Measurements from ENCODE around the gene KDM5A. TPM values are rescaled to one million over a fixed set of nuclear protein-coding genes. Genes with fewer than 3 reads are reported as not detected.

Gene KDM5A
- polyA plus RNA-seq, 3 donors: 12.2 to 31.4 (median 17.1) TPM

DNA sequence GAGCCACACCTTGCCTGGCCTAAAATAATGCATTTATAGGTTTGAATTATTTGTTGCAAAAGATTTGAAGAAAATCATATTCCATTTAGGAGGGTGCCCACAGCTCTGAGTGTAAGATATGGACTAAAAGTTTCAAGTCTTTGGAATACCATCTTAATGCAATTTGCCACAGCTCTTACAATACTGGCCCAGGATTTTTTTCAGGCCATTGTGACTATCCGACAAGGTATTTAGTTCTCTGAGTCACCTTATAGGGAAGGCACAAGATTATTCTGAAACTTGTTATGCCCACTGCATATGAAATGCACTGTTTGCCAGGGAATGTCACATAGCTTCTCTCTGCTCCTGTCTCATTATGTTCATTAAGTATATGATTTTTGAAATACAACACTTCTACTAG lies 96.9 kb downstream of the KDM5A start:
- H3K27me3 ChIP-seq (ENCODE audit: control insufficient read depth in 2 of 2, insufficient read depth in 2 of 2, low read length in 2 of 2): no peaks in the 10 kb centered on the region
- H3K36me3 Mint-ChIP-seq: peaks cover 71 to 84% of the 10 kb centered on the region in 2 donors

DNA sequence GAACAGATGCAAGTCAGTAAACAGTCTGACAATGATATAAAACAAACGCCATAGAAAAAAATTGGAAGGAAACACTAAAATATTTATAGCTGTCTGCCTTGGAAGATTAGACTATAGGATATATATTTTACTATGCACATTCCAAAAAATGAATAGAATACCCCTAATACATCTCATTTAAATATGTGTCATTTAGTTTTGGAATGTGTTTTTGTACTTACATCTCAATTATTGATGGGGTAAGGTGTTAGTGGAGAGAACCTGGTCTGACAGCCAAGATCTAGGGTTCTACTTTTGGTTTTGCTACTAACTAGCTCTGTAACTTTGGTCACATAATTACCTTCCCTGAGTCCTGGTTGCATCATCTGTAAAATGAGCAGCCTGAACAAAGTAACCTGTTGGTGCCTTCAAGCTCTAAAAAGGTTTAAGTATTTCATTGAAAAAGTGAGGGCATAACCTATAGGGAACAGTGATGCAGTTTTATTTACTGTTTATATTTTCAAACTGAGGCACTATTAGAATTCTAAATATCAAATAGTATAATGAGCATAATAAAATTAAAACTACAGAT lies 97.9 kb downstream of the KDM5A start:
- Histone ChIP-seq H3K4me1 (ENCODE audit: control insufficient read depth in 1 of 2, insufficient read depth in 2 of 2, low read length in 2 of 2) (peaks cover 3 to 9% of the 10 kb centered on the region in 2 donors), H3K4me2 (replicated peaks; ENCODE audit: extremely low read depth, low read length, poor library complexity, severe bottlenecking) (no peak overlapping the region), H3K27me3 (ENCODE audit: control insufficient read depth in 2 of 2, insufficient read depth in 2 of 2, low read length in 2 of 2) (no peaks in the 10 kb centered on the region), H3K9ac (ENCODE audit: insufficient read depth, low read length, poor library complexity, severe bottlenecking) (no peak overlapping the region), H3K36me3 (replicated peaks in 1 of 2; ENCODE audit: control insufficient read depth in 1 of 2, insufficient read depth in 2 of 2, low read length in 2 of 2) (peaks cover 91 to 96% of the 10 kb centered on the region in 2 donors), H3K9me3 (replicated peaks in 1 of 2; ENCODE audit: control insufficient read depth in 1 of 2, insufficient read depth in 1 of 2, low read length in 2 of 2) (no peaks in the 10 kb centered on the region), H3K4me3 (replicated peaks in 1 of 3; ENCODE audit: low read depth in 2 of 3, low read length in 3 of 3) (no peak overlapping the region), H2AFZ (ENCODE audit: insufficient read depth, low read depth, low read length, poor library complexity, severe bottlenecking) (no peak overlapping the region), H3K27ac (ENCODE audit: low read depth in 1 of 2, low read length in 2 of 2) (no peak overlapping the region), H4K20me1 (ENCODE audit: insufficient read depth, low read length) (peaks cover 91% of the 10 kb centered on the region), H3K79me2 (ENCODE audit: insufficient read depth, low read length) (peaks cover 19% of the 10 kb centered on the region)
- peaks cover 0 to 1% (median 0%) of the 10 kb centered on the region in 7 donors for H3K9me3 Mint-ChIP-seq
- TF ChIP-seq, protein P1, sequence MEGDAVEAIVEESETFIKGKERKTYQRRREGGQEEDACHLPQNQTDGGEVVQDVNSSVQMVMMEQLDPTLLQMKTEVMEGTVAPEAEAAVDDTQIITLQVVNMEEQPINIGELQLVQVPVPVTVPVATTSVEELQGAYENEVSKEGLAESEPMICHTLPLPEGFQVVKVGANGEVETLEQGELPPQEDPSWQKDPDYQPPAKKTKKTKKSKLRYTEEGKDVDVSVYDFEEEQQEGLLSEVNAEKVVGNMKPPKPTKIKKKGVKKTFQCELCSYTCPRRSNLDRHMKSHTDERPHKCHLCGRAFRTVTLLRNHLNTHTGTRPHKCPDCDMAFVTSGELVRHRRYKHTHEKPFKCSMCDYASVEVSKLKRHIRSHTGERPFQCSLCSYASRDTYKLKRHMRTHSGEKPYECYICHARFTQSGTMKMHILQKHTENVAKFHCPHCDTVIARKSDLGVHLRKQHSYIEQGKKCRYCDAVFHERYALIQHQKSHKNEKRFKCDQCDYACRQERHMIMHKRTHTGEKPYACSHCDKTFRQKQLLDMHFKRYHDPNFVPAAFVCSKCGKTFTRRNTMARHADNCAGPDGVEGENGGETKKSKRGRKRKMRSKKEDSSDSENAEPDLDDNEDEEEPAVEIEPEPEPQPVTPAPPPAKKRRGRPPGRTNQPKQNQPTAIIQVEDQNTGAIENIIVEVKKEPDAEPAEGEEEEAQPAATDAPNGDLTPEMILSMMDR (IDR thresholded peaks at IDR 0.05): no peak
- H3K4me1 Mint-ChIP-seq: peaks cover 14% of the 10 kb centered on the region
- no peak overlapping the region for H3K4me3 Mint-ChIP-seq
- no peak for DNase-seq
- peaks cover 72 to 84% of the 10 kb centered on the region in 2 donors for H3K36me3 Mint-ChIP-seq
- intact Hi-C loops (cut with micrococcal nuclease): no loop called here
- no peaks in the 10 kb centered on the region for H3K27me3 Mint-ChIP-seq (ENCODE audit: low read depth in 3 of 3)
- WGBS (ENCODE audit: insufficient coverage): no CpG with 5 or more reads among the region's 1 CpG
- no peak overlapping the region for H3K27ac Mint-ChIP-seq

More for the DNA sequence above, 96.9 kb downstream of the KDM5A start:
- H3K79me2 ChIP-seq (ENCODE audit: insufficient read depth, low read length): peaks cover 19% of the 10 kb centered on the region
- no peak overlapping the region for H3K27ac ChIP-seq (ENCODE audit: low read depth in 1 of 2, low read length in 2 of 2)
- no peaks in the 10 kb centered on the region for H3K27me3 Mint-ChIP-seq (ENCODE audit: low read depth in 3 of 3)
- peaks cover 14% of the 10 kb centered on the region for H3K4me1 Mint-ChIP-seq
- peaks cover 0 to 1% (median 0%) of the 10 kb centered on the region in 7 donors for H3K9me3 Mint-ChIP-seq
- H3K9ac ChIP-seq (ENCODE audit: insufficient read depth, low read length, poor library complexity, severe bottlenecking): no peak overlapping the region
- no peak overlapping the region for H3K4me2 ChIP-seq (replicated peaks; ENCODE audit: extremely low read depth, low read length, poor library complexity, severe bottlenecking)
- intact Hi-C loops (cut with micrococcal nuclease): no loop called here
- peaks cover 3 to 9% of the 10 kb centered on the region in 2 donors for H3K4me1 ChIP-seq (ENCODE audit: control insufficient read depth in 1 of 2, insufficient read depth in 2 of 2, low read length in 2 of 2)
- H3K4me3 Mint-ChIP-seq: no peak overlapping the region
- TF ChIP-seq, protein P1 (IDR thresholded peaks at IDR 0.05): no peak
- peaks cover 91% of the 10 kb centered on the region for H4K20me1 ChIP-seq (ENCODE audit: insufficient read depth, low read length)
- H3K36me3 ChIP-seq (replicated peaks in 1 of 2; ENCODE audit: control insufficient read depth in 1 of 2, insufficient read depth in 2 of 2, low read length in 2 of 2): peaks cover 91 to 96% of the 10 kb centered on the region in 2 donors
- H3K4me3 ChIP-seq (replicated peaks in 1 of 3; ENCODE audit: low read depth in 2 of 3, low read length in 3 of 3): no peak overlapping the region
- H3K27ac Mint-ChIP-seq: no peak overlapping the region
- no peak overlapping the region for H2AFZ ChIP-seq (ENCODE audit: insufficient read depth, low read depth, low read length, poor library complexity, severe bottlenecking)
- no peak for DNase-seq
- WGBS (ENCODE audit: insufficient coverage): no CpG with 5 or more reads among the region's 1 CpG
- H3K9me3 ChIP-seq (replicated peaks in 1 of 2; ENCODE audit: control insufficient read depth in 1 of 2, insufficient read depth in 1 of 2, low read length in 2 of 2): no peaks in the 10 kb centered on the region

All from CD14-positive monocyte (primary cell).